Retinal pigment epithelial cell (primary cell): ENCODE results near the gene SORCS2.

Experiments
- DNase-seq: peaks from one replicate; pipeline ENCODE4 v3.0.0-alpha.2; 2010; ENCODE audit warnings: low read depth
- H3K4me3 ChIP-seq: 2 replicates; pipeline ENCODE4 v1.5.1; 2011; ENCODE audit warnings: mild to moderate bottlenecking, low read length, control low read depth, moderate library complexity
- TF ChIP-seq, protein P1 (sequence below): conservative IDR thresholded peaks from 2 replicates; pipeline ENCODE4 v1.5.1; 2011; ENCODE audit warnings: low read depth, low read length, control low read depth, inconsistent platforms

SORCS2 gene

DNA sequence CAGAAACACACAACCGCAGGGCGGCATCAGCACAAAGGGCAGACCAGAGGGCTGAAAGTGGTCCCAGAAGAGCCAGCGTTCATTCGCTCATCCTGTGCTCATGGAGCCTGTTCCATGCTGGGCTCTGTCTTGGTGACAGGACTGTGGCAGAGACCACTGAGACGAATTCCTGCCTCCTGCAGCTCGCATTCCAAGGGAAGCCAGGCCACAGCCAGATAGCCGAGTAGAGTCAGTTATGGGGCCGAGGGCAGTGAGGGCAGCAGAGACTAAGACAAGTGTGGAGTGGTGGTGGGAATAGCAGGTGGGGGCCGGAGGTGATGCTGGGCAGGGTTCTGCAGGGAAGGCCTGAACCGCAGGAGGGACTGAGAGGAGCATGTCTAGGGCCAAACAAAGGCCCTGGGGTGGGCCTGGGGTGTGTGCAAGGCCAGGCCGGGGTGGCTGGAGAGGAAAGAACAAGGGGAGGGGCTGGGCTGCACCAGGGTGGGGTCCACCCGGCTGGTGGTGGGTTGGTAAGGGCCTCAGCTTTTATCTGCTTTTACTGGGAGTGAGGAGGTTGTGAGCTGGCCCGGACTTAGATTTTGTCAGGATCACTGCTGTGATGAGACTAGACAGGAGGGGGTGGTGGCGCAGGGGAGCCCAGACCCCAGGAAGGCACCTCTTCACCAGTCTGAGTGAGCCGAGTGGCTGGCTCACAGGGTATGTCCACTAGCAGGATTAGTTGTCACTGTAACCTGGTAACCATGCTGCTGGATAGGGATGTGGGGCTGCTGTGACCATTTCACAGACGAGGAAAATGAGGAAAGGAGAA, 236.1 kb downstream of the SORCS2 start:
- no peak for DNase-seq
- TF ChIP-seq, protein P1, sequence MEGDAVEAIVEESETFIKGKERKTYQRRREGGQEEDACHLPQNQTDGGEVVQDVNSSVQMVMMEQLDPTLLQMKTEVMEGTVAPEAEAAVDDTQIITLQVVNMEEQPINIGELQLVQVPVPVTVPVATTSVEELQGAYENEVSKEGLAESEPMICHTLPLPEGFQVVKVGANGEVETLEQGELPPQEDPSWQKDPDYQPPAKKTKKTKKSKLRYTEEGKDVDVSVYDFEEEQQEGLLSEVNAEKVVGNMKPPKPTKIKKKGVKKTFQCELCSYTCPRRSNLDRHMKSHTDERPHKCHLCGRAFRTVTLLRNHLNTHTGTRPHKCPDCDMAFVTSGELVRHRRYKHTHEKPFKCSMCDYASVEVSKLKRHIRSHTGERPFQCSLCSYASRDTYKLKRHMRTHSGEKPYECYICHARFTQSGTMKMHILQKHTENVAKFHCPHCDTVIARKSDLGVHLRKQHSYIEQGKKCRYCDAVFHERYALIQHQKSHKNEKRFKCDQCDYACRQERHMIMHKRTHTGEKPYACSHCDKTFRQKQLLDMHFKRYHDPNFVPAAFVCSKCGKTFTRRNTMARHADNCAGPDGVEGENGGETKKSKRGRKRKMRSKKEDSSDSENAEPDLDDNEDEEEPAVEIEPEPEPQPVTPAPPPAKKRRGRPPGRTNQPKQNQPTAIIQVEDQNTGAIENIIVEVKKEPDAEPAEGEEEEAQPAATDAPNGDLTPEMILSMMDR = no peak
- H3K4me3 ChIP-seq = no peak overlapping the region

GRCh38 chr4:7429069-7429416, 236.7 kb downstream of the SORCS2 start:
- DNase-seq = no peak
- TF ChIP-seq, protein P1 = no peak
- H3K4me3 ChIP-seq = no peak overlapping the region

DNA sequence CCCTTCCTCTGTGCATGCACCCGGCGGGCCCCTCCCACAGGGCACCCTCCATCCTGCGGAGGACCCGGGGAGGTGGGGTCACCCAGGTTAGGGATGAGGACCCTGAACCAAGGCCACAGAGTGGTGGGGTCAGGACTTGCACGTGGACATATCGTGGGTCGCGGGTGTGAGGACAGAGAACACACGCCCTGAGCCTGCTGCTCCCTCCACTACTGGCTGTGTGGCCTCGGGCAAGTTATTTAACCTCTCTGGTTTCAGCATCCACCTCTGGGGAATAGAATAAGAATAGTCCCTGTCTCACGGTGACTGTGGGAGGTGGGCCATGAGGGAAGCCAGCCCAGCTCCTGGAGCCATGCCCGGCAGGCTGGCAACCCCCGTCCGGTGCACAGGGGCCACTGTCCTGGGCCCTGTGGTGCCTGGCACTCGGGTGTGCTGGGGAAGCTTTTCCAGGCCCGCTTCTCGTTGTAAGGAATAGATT, 237.3 kb downstream of the SORCS2 start:
- no peak for DNase-seq
- TF ChIP-seq, protein P1 = no peak
- no peak overlapping the region for H3K4me3 ChIP-seq

DNA sequence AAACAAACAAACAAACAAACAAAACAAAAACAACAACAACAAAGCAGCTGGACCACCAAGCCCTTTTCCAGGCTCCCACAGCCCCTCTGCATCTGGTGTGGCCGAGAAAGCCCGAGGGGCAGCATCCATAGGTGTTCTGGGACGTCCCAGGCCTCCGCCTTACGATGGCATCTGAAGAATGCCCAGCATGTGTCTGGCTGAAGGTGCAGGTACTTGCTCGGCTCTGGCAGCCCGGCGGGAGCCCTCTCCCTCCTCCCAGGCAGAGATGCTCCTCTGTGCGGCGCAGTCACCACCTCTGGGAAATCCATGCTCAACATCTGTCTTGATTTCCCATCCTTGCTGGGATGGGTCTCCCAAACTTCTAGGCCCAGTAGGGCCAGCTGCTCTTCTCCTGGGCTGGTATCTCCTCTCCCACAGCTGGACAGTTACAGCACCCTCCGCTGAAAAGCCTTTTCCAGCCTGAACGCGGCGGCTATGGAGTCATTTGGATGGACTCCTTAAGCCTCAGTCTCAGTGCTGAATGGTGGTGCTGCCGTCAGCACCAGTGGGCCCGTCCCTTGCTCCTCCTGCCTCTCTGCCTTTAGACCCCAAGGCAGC, 238.1 kb downstream of the SORCS2 start:
- TF ChIP-seq, protein P1 = no peak
- H3K4me3 ChIP-seq = no peak overlapping the region
- DNase-seq = no peak

- no peak for DNase-seq
- no peak overlapping the region for H3K4me3 ChIP-seq
- TF ChIP-seq, protein P1 = no peak
Observed at GRCh38 chr4:7430965-7431695, 238.8 kb downstream of the SORCS2 start.

GRCh38 chr4:7431696-7432530, 239.6 kb downstream of the SORCS2 start:
- DNase-seq = no peak
- TF ChIP-seq, protein P1 = no peak
- no peak overlapping the region for H3K4me3 ChIP-seq
